NCI-H1436 treated with DMSO at 0.1 percent for 48 hours (cell line): ENCODE data around the gene MMS19.

ENCODE experiments used
- DNase-seq: peaks from one replicate; lab custom pipeline; 2025; lab: John Stamatoyannopoulos, UW

MMS19 gene, protein sequence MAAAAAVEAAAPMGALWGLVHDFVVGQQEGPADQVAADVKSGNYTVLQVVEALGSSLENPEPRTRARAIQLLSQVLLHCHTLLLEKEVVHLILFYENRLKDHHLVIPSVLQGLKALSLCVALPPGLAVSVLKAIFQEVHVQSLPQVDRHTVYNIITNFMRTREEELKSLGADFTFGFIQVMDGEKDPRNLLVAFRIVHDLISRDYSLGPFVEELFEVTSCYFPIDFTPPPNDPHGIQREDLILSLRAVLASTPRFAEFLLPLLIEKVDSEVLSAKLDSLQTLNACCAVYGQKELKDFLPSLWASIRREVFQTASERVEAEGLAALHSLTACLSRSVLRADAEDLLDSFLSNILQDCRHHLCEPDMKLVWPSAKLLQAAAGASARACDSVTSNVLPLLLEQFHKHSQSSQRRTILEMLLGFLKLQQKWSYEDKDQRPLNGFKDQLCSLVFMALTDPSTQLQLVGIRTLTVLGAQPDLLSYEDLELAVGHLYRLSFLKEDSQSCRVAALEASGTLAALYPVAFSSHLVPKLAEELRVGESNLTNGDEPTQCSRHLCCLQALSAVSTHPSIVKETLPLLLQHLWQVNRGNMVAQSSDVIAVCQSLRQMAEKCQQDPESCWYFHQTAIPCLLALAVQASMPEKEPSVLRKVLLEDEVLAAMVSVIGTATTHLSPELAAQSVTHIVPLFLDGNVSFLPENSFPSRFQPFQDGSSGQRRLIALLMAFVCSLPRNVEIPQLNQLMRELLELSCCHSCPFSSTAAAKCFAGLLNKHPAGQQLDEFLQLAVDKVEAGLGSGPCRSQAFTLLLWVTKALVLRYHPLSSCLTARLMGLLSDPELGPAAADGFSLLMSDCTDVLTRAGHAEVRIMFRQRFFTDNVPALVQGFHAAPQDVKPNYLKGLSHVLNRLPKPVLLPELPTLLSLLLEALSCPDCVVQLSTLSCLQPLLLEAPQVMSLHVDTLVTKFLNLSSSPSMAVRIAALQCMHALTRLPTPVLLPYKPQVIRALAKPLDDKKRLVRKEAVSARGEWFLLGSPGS

GRCh38 chr10:97498076-97498840 is at the start of gene MMS19:
Gene MMS19, minus strand, starts transcription at chr10:97498422. Its CDS starts 38 bp downstream, at chr10:97498384.
- DNase-seq: peak; percentile 81

- DNase-seq: no peak
Observed at GRCh38 chr10:97547962-97548361, 49.7 kb upstream of the MMS19 start.

DNA sequence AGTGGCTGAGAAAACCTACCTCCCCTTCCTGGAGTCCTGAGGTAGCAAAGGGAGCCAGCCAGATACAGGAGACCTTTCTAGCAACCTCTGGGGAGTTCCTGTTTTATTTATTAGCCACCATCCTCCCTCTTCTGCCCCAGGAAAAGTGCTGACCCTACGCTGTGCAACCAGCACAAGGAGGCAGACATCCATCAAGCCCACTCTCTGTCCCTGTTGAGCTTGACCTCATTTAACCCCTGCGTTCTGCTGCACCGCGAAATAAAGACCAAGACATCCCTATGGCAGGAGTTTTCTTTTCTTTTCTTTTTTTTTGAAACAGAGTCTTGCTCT is 49.0 kb upstream of the MMS19 start:
- DNase-seq: no peak

GRCh38 chr10:97546456-97547270 is 48.4 kb upstream of the MMS19 start:
- no peak for DNase-seq

DNA sequence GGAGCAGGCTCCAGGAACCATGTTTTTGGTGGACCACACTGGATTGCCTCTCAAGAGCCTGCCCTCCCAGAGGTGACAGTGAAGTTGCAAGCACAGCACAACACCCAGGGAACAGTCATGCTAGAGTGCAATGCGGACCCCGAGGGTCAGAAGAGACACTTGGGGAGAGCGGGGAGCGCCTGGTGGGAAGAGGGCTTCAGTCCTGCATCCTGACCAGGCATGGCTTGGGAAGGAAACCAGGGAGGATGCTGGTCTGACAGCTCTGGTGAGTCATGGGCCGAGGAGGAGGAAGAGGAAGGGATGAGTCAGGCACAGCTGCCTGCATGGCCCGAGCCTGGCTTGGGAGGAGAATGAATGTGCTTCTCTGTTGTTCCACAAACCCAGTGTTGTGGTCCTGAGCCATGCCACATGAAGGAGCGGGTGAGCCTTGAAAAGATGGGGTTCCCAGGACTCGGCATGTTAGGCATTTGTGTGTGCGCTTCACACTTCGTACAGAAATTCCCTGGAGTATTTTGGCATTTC is 44.9 kb upstream of the MMS19 start:
- no peak for DNase-seq

DNA sequence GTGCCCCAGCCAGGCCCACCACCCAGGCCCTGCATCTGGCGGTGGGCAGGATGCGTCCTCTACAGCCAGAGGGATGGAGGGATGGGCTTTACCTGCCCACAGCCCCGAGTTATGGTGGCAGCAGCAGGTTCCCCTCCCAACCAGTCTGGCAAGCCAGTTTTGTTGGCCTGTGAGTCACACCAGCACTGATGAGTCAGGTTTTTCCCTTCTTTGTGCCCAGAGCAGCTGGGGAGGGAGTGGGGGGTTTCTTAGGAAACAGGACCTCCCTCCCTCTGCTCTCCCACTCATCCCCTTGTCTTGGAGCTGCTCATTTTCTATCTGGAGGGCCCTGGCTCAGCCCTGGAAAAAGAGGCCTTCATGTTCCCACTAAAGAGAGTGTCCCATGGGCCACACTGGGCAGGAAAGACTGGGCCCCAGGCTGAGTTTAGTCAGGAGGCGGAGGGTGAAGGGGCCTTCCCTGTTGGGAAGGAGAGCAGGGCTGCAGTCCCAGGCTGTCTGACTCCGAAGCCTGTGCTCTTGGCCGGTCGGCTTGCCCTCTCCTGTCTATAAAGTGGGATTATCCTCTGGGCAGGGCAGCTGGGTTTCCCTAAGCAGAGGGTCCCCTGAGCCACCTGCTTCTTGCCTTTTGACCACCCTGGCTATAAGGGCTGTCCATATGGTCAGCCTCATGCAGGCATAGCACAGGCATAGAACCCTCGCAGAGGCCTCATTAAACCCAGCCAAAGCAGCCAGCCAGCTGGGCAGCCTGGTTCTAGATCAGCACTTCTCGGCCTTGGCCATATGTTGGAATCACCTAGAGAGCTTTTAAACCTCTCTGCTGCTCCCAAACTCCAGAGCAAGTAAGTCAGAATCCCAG is 44.2 kb upstream of the MMS19 start:
- DNase-seq: no peak

GRCh38 chr10:97540669-97541500 is 42.7 kb upstream of the MMS19 start:
- DNase-seq: no peak

DNA sequence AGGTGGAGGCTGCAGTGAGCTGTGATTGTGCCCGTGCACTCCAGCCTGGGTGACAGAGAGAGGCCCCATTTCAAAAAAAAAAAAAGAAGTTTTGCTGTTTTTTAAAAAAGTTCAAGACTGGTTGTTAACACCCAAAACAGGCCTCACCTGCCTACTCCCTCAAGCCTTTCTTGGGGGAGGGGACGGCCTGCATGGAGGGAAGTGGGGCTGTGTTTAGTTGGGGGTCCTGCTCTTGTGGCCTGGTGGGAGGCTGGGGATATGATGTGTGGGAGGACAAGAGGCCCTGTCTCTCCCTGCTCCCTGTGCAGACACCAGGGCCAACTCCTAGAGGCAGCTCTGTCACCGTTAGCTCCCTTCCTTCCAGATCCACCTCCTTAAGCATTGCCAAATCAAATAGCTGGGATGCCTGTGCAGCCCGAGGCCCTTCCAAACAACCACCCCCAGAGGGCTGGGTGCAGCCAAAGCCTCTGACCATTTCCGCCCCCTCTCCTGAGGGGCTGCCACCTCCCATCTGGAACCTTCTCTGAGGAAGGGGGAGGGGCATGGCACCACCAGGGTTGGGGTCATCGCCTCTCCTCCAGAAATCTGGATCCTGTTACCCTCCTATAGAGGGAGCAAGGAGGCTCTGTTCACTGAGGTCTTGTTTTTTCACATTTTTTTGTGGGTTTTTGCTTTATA is 41.4 kb upstream of the MMS19 start:
- no peak for DNase-seq

GRCh38 chr10:97538839-97539238 is 40.6 kb upstream of the MMS19 start:
- no peak for DNase-seq

DNA sequence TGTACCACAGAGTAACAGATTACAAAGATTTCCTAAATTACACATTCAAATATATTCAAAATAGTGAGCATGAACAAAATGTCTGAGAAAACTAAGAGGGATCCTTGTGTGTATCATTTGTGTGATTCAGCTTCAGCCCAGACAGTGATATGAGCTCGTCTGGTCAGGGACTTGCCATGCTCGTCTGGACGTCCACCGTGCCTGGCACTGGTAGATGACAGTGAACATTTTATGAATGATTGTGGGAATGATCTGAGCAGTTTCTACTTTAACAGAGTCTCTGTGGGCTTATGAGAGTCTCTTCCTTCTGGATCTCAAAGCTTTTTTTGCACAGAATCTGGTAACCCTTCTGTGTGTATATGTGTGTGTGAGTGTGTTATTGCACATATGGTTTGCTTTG is 40.2 kb upstream of the MMS19 start:
- DNase-seq: no peak

- no peak for DNase-seq
Observed at GRCh38 chr10:97537186-97537869, 39.1 kb upstream of the MMS19 start.

DNA sequence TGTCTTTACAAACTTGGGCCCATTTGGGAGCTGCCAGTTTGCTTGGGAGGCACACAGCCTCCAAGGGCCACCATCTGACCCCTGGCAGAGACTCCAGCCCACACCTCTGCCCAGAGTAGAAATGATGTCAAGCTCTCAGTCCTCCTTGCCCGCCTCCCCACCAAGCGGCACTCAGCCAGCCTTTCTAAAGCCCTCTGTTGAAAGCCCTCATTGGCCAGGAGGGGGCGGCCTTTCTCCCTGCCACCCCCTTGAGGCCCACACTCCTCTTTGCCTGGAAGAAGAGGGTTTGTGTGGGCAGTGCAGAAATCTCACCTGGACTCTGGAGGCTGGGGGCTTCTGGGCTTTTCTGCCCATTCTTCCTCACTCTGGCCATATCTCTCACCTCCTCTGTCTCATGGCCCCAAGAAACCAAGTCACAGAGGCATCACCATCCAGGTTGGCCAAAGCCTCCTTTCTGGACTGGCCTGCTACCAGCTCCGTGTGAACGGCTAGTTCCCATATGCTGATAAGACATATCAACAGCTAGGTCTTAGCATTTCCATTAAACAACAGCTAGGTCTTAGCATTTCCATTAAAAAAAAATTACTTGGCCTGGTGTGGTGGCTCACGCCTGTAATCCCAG is 36.6 kb upstream of the MMS19 start:
- no peak for DNase-seq

DNA sequence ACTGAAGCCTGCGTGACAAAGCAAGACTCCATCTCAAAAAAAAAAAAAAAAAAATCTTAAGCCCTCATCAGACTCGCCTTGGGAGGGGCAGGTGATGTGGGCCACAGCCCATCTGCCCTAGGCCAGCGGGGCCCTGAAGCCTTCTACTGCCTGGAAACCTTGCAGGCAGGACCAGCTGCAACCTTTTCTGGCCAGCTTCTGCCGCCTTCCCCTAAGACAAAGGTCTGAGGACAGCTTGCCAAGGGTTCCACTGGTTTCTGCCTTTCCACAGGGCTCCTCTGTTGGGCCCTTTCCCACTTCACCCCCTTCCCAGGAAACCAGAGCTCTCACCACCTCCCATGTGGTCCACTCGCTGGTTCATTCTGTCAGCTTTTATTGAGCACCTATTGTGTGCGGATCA is 35.7 kb upstream of the MMS19 start:
- DNase-seq: no peak

DNA sequence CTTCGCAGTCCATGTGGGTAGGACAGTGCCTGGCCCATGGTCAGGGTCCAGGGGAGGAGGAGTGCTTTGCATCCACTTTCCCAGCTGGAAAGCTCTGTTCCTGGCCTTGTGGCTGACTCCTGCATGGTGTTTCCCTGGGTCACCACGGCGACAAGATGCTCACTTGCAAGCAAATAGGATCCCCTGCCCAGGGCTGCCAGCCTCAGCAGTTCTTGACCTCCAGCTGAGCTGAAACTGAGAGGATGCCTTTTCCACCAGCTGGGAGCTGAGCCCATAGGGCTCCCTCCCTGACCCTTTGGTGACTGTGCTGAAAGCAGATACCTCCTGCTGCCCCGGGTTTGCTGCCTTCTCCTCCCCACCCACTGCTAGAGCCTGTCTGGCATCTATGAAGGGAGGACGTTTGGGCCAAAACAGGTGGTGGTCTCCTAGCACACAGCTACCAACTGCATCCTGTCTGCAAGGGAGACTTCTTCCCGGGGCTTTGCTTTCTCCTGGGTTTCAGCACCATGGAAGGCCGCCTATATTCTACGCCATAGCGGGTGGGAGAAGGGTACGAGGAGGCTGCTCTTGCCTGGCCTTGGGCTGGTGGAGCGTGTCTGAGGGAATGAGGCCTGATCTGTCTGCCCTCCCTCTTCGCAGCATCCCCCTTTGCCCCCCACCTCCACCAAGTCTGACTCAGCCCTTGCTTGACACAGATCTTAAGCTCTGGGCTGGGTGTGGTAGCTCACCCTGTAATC is 34.9 kb upstream of the MMS19 start:
- no peak for DNase-seq

GRCh38 chr10:97531401-97531986 is 33.3 kb upstream of the MMS19 start:
- DNase-seq: no peak

DNA sequence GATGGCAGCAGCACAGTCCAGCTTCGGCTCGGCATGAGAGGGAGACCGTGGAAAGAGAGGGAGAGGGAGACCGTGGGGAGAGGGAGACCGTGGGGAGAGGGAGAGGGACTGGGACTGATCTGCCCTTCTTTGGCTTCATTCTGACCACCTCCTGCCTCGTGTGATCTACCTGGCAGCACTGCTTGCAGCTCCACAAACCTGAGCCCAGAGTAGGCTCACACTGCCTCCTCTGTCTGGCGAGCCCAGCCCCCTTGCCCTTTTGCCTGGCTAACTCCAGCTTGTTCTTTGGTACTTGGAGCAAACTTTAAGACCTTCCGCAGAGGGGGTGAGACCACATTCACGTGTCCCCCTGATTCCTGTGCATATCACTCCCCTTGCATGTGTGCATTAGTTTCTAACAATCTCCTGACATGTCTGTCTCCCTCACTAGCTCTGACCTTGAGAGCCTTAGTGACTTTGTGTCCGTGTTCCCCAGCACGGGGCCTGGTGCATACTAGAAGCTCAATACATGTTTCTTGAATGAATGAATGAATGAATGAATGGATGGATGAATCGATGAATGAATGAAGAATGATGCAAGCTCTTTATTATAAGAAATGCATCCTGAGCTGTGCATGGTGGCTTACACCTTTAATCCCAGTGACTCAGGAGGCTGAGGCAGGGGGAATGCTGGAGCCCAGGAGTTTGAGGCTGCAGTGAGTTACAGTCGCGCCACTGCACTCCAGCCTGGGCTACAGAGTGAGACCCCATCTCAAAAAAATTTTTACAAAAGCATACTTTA is 31.7 kb upstream of the MMS19 start:
- DNase-seq: no peak
